ENCODE results near the gene UBTD2.
"Not testable (repeated sequence)": the region's sequence is repeated elsewhere in the genome, so short reads cannot be mapped to it uniquely, and the experiment has no call there.

The UBTD2 gene

GRCh38 chr5:172283020-172283861 lies at the start of gene UBTD2:
TSS of gene UBTD2 (minus strand) at chr5:172283764. CDS start at chr5:172283665, 99 bp downstream.
- DNase-seq (ENCODE audit: extremely low read depth in 1 of 2, low read depth in 1 of 2) = peak; percentile 55 to 65

- DNase-seq (ENCODE audit: extremely low read depth in 1 of 2, low read depth in 1 of 2) = not testable (repeated sequence)
These were observed 43.3 kb upstream of the UBTD2 start for GRCh38 chr5:172326901-172327300.

GRCh38 chr5:172325452-172325851 lies 41.9 kb upstream of the UBTD2 start:
- no peak for DNase-seq (ENCODE audit: extremely low read depth in 1 of 2, low read depth in 1 of 2)

- no peak for DNase-seq (ENCODE audit: extremely low read depth in 1 of 2, low read depth in 1 of 2)
These were observed 38.7 kb upstream of the UBTD2 start for GRCh38 chr5:172322028-172322965.

GRCh38 chr5:172321593-172321992 lies 38.0 kb upstream of the UBTD2 start:
- DNase-seq (ENCODE audit: extremely low read depth in 1 of 2, low read depth in 1 of 2) = no peak

- DNase-seq (ENCODE audit: extremely low read depth in 1 of 2, low read depth in 1 of 2) = no peak
These were observed 36.3 kb upstream of the UBTD2 start for GRCh38 chr5:172319708-172320441.

GRCh38 chr5:172315587-172316493 lies 32.3 kb upstream of the UBTD2 start:
- no peak for DNase-seq (ENCODE audit: extremely low read depth in 1 of 2, low read depth in 1 of 2)

GRCh38 chr5:172313915-172314314 lies 30.4 kb upstream of the UBTD2 start:
- no peak for DNase-seq (ENCODE audit: extremely low read depth in 1 of 2, low read depth in 1 of 2)

GRCh38 chr5:172312286-172312685 lies 28.7 kb upstream of the UBTD2 start:
- DNase-seq (ENCODE audit: extremely low read depth in 1 of 2, low read depth in 1 of 2) = no peak

- no peak for DNase-seq (ENCODE audit: extremely low read depth in 1 of 2, low read depth in 1 of 2)
These were observed 28.0 kb upstream of the UBTD2 start for GRCh38 chr5:172311605-172312004.

GRCh38 chr5:172311026-172311425 lies 27.5 kb upstream of the UBTD2 start:
- no peak for DNase-seq (ENCODE audit: extremely low read depth in 1 of 2, low read depth in 1 of 2)

GRCh38 chr5:172305380-172305779 lies 21.8 kb upstream of the UBTD2 start:
- no peak for DNase-seq (ENCODE audit: extremely low read depth in 1 of 2, low read depth in 1 of 2)

GRCh38 chr5:172303572-172304335 lies 20.2 kb upstream of the UBTD2 start:
- DNase-seq (ENCODE audit: extremely low read depth in 1 of 2, low read depth in 1 of 2) = no peak

- DNase-seq (ENCODE audit: extremely low read depth in 1 of 2, low read depth in 1 of 2) = no peak
These were observed 19.6 kb upstream of the UBTD2 start for GRCh38 chr5:172303162-172303561.

- DNase-seq (ENCODE audit: extremely low read depth in 1 of 2, low read depth in 1 of 2) = no peak
These were observed 18.6 kb upstream of the UBTD2 start for GRCh38 chr5:172302047-172302710.

- no peak for DNase-seq (ENCODE audit: extremely low read depth in 1 of 2, low read depth in 1 of 2)
These were observed 16.4 kb upstream of the UBTD2 start for GRCh38 chr5:172299916-172300439.

- DNase-seq (ENCODE audit: extremely low read depth in 1 of 2, low read depth in 1 of 2) = no peak
These were observed 11.3 kb upstream of the UBTD2 start for GRCh38 chr5:172294831-172295230.

- no peak for DNase-seq (ENCODE audit: extremely low read depth in 1 of 2, low read depth in 1 of 2)
These were observed 10.3 kb upstream of the UBTD2 start for GRCh38 chr5:172293745-172294342.

All from stimulated activated CD8-positive, alpha-beta memory T cell treated with anti-CD3 and anti-CD28 coated beads, Interleukin-7, amount 100 ng/mL, for 48 hours (primary cell).